Measurements from ENCODE around the gene TMC1.

DNA sequence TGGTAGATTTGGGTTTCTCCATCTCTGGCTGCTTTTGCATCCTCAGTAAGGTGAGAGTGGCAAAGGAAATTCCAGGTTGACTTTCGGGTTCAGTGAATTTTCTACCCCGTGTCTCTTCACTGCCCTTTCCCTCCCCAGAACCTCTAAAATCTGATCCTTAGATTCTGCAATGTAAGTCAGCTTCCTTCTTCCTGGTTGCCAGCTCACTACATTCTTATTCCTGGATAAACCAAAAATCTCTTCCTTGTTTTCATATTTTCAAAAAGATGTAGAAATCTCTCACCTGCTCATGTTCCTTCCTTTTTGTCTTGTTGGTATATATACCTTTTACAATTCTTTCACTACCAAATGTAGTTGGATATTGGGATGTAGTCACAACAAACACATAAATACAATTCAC, 145.8 kb downstream of the TMC1 start:
- TF ChIP-seq TCF4 (CRISPR knock-in tag; IDR thresholded peaks at IDR 0.05; ENCODE audit: borderline replicate concordance): no peak
- no peak for TF ChIP-seq TOX (CRISPR knock-in tag; IDR thresholded peaks at IDR 0.05; ENCODE audit: borderline replicate concordance)
- TF ChIP-seq, protein P1, sequence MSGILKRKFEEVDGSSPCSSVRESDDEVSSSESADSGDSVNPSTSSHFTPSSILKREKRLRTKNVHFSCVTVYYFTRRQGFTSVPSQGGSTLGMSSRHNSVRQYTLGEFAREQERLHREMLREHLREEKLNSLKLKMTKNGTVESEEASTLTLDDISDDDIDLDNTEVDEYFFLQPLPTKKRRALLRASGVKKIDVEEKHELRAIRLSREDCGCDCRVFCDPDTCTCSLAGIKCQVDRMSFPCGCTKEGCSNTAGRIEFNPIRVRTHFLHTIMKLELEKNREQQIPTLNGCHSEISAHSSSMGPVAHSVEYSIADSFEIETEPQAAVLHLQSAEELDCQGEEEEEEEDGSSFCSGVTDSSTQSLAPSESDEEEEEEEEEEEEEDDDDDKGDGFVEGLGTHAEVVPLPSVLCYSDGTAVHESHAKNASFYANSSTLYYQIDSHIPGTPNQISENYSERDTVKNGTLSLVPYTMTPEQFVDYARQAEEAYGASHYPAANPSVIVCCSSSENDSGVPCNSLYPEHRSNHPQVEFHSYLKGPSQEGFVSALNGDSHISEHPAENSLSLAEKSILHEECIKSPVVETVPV (CRISPR knock-in tag; IDR thresholded peaks at IDR 0.05): no peak
- no peak for TF ChIP-seq ZC3H10 (CRISPR knock-in tag; IDR thresholded peaks at IDR 0.05)

Data from SK-N-SH treated with all-trans-retinoic acid at 6 μM for 48 hours (cell line).